Tibial nerve (tissue), 4 donors: ENCODE measurements around the gene PKP1. TPM values are rescaled to one million over a fixed set of nuclear protein-coding genes. Genes with fewer than 3 reads are reported as not detected.

Source experiments
- DNase-seq, 2 donors: peaks; one replicate each; pipeline ENCODE4 v3.0.0-alpha.2; 2019; ENCODE audit warnings: low spot score in 2 of 2
- H3K27ac ChIP-seq, 4 donors: fragments of 200-600 bp; sonication (generic) in 3 of 4; one replicate each; pipeline ENCODE4 v1.5.1; 2017 to 2019; ENCODE audit warnings: mild to moderate bottlenecking in 1 of 4
- H3K27me3 ChIP-seq, 2 donors: fragments of 200-600 bp; sonication (generic) in 1 of 2; one replicate each; pipeline versions ENCODE4 v1.5.1 to v1.6.0; 2017 to 2019
- H3K36me3 ChIP-seq, 3 donors: fragments of 200-600 bp; sonication (generic); one replicate each; pipeline ENCODE4 v1.5.1; 2018 to 2019
- H3K4me1 ChIP-seq, 4 donors: fragments of 200-600 bp; sonication (generic) in 3 of 4; one replicate each; pipeline ENCODE4 v1.5.1; 2017 to 2019
- H3K4me3 ChIP-seq, 4 donors: fragments of 200-600 bp; sonication (generic) in 3 of 4; one replicate each; pipeline ENCODE4 v1.5.1; 2017 to 2019; ENCODE audit warnings: mild to moderate bottlenecking in 1 of 4, moderate library complexity in 1 of 4
- H3K9me3 ChIP-seq, 4 donors: fragments of 200-600 bp; sonication (generic) in 3 of 4; one replicate each; pipeline ENCODE4 v1.5.1; 2017 to 2019
- EP300 ChIP-seq, 2 donors: sonication (generic); formaldehyde crosslinking; IDR thresholded peaks; one replicate each; pipeline ENCODE4 v1.6.1; 2017; ENCODE audit warnings: antibody characterized with exemption in 2 of 2, mild to moderate bottlenecking in 1 of 2
- POLR2A ChIP-seq, 2 donors: fragments of 450-650 bp; IDR thresholded peaks; one replicate each; pipeline ENCODE4 v1.6.1; 2017; ENCODE audit warnings: antibody characterized with exemption in 2 of 2, mild to moderate bottlenecking in 2 of 2, moderate library complexity in 2 of 2
- WGBS, 2 donors: methylation state at CpG; one replicate each; pipeline ENCODE4 v1.1.5; 2018; 5-methylcytosine and 5-hydroxymethylcytosine counted together
- total RNA-seq, 4 donors: library from RNA; depleted of rRNA; stranded (reverse); fragments of >200 nt; gene quantifications; one replicate each; pipeline ENCODE4 v1.1.0, GENCODE V29; 2016
- TF ChIP-seq, protein P1 (sequence below), 5 experiments: fragments of 200-600 bp in 3 of 5; fragments of 450-650 bp in 2 of 5; sonication (generic) in 3 of 5; IDR thresholded peaks; one replicate each; pipeline ENCODE4 v1.5.1; 2016 to 2019; ENCODE audit warnings: antibody characterized with exemption in 5 of 5, mild to moderate bottlenecking in 3 of 5, moderate library complexity in 2 of 5

The PKP1 gene
- total RNA-seq, 4 donors from 2014 or later: 0.22 to 0.90 (median 0.39) TPM; not detected in 1

- TF ChIP-seq POLR2A (IDR thresholded peaks at IDR 0.05) (no peak), EP300 (IDR thresholded peaks at IDR 0.05) (no peak)
- TF ChIP-seq, protein P1, sequence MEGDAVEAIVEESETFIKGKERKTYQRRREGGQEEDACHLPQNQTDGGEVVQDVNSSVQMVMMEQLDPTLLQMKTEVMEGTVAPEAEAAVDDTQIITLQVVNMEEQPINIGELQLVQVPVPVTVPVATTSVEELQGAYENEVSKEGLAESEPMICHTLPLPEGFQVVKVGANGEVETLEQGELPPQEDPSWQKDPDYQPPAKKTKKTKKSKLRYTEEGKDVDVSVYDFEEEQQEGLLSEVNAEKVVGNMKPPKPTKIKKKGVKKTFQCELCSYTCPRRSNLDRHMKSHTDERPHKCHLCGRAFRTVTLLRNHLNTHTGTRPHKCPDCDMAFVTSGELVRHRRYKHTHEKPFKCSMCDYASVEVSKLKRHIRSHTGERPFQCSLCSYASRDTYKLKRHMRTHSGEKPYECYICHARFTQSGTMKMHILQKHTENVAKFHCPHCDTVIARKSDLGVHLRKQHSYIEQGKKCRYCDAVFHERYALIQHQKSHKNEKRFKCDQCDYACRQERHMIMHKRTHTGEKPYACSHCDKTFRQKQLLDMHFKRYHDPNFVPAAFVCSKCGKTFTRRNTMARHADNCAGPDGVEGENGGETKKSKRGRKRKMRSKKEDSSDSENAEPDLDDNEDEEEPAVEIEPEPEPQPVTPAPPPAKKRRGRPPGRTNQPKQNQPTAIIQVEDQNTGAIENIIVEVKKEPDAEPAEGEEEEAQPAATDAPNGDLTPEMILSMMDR (IDR thresholded peaks at IDR 0.05): no peak
- no peaks in the 10 kb centered on the region for H3K36me3 ChIP-seq
- no peak overlapping the region for H3K27ac ChIP-seq
- DNase-seq: no peak
- H3K4me3 ChIP-seq: no peak overlapping the region
- H3K4me1 ChIP-seq: no peaks in the 10 kb centered on the region
- H3K9me3 ChIP-seq: no peaks in the 10 kb centered on the region
- 66 to 70% methylated on average over 2 of the region's 2 CpGs for WGBS, 2 donors
- peaks cover 0 to 7% of the 10 kb centered on the region in 2 donors for H3K27me3 ChIP-seq
Observed at GRCh38 chr1:201350361-201350725, 67.0 kb downstream of the PKP1 start.

GRCh38 chr1:201350884-201351283, 67.6 kb downstream of the PKP1 start:
- 84% methylated on average over 7 of the region's 7 CpGs for WGBS, 2 donors
- Histone ChIP-seq H3K9me3 (no peaks in the 10 kb centered on the region), H3K4me3 (no peak overlapping the region), H3K4me1 (no peaks in the 10 kb centered on the region), H3K36me3 (no peaks in the 10 kb centered on the region), H3K27me3 (peaks cover 0 to 7% of the 10 kb centered on the region in 2 donors), H3K27ac (no peak overlapping the region)
- DNase-seq: no peak
- no peak for TF ChIP-seq EP300 (IDR thresholded peaks at IDR 0.05)
- TF ChIP-seq, protein P1 (IDR thresholded peaks at IDR 0.05): no peak
- no peak for TF ChIP-seq POLR2A (IDR thresholded peaks at IDR 0.05)

GRCh38 chr1:201351617-201352016, 68.3 kb downstream of the PKP1 start:
- TF ChIP-seq, protein P1 (IDR thresholded peaks at IDR 0.05): no peak
- no peak for TF ChIP-seq EP300 (IDR thresholded peaks at IDR 0.05)
- TF ChIP-seq POLR2A (IDR thresholded peaks at IDR 0.05): no peak
- no peaks in the 10 kb centered on the region for H3K36me3 ChIP-seq
- H3K9me3 ChIP-seq: no peaks in the 10 kb centered on the region
- no peaks in the 10 kb centered on the region for H3K4me1 ChIP-seq
- peaks cover 0 to 7% of the 10 kb centered on the region in 2 donors for H3K27me3 ChIP-seq
- H3K4me3 ChIP-seq: no peak overlapping the region
- H3K27ac ChIP-seq: no peak overlapping the region
- no peak for DNase-seq

DNA sequence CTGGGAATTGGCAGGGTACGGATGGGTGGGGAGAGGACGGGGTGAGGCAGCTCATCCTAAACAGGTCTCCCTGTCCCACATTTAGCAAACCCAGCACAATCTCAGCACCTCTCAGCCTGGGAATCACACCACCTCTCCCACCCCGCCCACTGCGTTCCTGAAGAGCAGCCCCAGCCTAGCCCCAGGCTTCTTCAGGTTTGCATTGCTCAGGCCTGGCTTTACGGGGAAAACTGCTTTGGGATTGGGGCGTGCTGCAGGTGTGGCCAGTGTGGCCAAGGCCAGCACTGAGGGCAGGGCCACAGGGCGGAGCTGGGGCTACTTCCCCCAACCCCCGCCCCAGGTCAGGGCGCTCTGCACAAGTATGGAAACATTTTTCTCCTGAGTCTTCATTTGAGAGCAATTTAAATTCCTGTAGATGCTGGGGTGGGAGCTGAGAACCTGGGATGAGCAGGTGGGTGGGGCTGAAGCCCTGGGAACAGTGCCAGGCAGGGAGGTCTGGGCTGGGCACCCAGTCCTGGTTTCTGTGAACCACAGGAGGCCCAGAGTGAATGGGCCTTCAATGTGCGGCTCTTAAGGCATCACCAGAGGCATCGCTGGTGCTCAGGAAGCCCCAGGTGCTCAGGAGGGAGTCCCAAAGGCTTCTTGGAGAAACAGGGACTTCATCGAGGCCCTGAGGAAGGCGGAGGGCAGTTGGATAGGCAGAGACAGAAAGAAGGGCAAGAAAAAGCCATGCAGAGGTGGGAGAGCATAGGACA, 70.1 kb downstream of the PKP1 start:
- DNase-seq: no peak
- TF ChIP-seq, protein P1 (IDR thresholded peaks at IDR 0.05): no peak
- TF ChIP-seq EP300 (IDR thresholded peaks at IDR 0.05): no peak
- TF ChIP-seq POLR2A (IDR thresholded peaks at IDR 0.05): no peak
- H3K4me1 ChIP-seq: no peaks in the 10 kb centered on the region
- H3K4me3 ChIP-seq: no peak overlapping the region
- no peaks in the 10 kb centered on the region for H3K9me3 ChIP-seq
- H3K27me3 ChIP-seq: no peaks in the 10 kb centered on the region
- no peaks in the 10 kb centered on the region for H3K36me3 ChIP-seq
- 75 to 76% methylated on average over 10 to 13 of the region's 13 CpGs for WGBS, 2 donors
- H3K27ac ChIP-seq: no peak overlapping the region

DNA sequence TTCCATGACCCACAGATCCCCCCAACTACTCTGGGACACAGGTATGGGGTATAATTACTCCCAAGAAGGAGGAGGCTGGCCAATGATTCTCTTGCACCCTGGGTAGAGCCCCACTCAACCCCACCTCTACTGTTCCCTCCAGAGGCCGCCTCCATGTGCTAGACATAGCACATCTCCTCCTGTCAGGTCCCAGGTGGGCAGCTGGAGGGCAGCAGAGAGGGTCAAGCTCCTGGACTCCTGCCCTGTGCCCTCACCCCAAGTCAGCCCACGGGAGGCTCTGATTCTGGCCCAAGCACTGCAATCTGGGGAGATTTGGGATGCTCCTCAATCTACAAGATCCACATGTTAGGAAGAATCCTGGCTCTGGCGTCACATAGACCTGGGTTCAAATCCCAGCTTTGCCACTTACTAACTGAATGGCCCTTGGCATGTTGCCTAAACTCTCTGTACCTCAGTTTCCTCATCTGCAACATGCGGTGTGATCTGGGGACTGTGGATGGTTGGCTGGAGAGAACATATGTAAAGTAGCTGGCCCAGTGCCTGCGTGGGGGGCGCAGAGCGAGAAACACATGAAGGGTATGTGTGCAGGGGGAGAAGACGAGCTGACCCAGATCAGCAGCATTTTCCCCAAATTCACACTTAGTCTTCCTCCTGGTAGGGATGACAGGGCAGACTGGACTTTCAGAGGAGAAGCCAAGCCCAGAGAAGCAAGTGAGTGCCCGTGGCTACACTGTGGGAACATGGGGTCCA, 71.0 kb downstream of the PKP1 start:
- no peaks in the 10 kb centered on the region for H3K4me1 ChIP-seq
- H3K36me3 ChIP-seq: no peaks in the 10 kb centered on the region
- no peaks in the 10 kb centered on the region for H3K9me3 ChIP-seq
- DNase-seq: no peak
- no peak overlapping the region for H3K27ac ChIP-seq
- H3K27me3 ChIP-seq: no peaks in the 10 kb centered on the region
- TF ChIP-seq, protein P1 (IDR thresholded peaks at IDR 0.05): no peak
- TF ChIP-seq POLR2A (IDR thresholded peaks at IDR 0.05) (no peak), EP300 (IDR thresholded peaks at IDR 0.05) (no peak)
- no peak overlapping the region for H3K4me3 ChIP-seq
- WGBS, 2 donors: 84 to 89% methylated on average over 9 of the region's 9 CpGs
